OCI-LY1 (cell line): ENCODE data around the gene STMND1.

Experiments used
- EZH2 ChIP-seq: fragments of 200-600 bp; sonication (generic), shearing (Covaris generic); IDR thresholded peaks from 2 replicates; pipeline ENCODE4 v1.8.0; 2017; ENCODE audit warnings: borderline replicate concordance, mixed run types, mild to moderate bottlenecking, antibody characterized with exemption, low read length, moderate library complexity, mixed read lengths
- TF ChIP-seq, protein P1 (sequence below): fragments of 200-600 bp; sonication (generic), shearing (Covaris generic); IDR thresholded peaks from 2 replicates; pipeline ENCODE4 v1.5.1; 2017; ENCODE audit warnings: mild to moderate bottlenecking, antibody characterized with exemption, low read length, moderate library complexity, mixed read lengths

DNA sequence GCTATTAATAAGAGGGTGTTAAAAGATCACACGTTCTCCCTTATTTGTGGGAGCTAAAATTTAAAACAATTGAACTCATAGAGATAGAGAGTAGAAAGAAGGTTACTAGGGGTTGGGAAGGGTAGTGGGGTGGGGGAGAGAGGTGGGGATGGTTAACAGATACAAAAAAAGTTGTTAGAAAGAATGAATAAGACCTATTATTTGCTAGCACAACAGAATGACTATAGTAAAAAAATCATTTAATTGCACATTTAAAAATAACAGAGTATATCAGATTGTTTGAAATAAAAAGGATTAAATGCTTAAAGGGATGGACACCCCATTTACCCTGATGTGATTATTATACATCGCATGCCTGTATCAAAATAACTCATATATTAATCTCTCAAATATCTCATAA is 43.3 kb upstream of the STMND1 start:
- TF ChIP-seq, protein P1, sequence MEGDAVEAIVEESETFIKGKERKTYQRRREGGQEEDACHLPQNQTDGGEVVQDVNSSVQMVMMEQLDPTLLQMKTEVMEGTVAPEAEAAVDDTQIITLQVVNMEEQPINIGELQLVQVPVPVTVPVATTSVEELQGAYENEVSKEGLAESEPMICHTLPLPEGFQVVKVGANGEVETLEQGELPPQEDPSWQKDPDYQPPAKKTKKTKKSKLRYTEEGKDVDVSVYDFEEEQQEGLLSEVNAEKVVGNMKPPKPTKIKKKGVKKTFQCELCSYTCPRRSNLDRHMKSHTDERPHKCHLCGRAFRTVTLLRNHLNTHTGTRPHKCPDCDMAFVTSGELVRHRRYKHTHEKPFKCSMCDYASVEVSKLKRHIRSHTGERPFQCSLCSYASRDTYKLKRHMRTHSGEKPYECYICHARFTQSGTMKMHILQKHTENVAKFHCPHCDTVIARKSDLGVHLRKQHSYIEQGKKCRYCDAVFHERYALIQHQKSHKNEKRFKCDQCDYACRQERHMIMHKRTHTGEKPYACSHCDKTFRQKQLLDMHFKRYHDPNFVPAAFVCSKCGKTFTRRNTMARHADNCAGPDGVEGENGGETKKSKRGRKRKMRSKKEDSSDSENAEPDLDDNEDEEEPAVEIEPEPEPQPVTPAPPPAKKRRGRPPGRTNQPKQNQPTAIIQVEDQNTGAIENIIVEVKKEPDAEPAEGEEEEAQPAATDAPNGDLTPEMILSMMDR, result no peak
- TF ChIP-seq EZH2, result no peak
